ENCODE data around the gene AVPR2.

The AVPR2 gene

DNA sequence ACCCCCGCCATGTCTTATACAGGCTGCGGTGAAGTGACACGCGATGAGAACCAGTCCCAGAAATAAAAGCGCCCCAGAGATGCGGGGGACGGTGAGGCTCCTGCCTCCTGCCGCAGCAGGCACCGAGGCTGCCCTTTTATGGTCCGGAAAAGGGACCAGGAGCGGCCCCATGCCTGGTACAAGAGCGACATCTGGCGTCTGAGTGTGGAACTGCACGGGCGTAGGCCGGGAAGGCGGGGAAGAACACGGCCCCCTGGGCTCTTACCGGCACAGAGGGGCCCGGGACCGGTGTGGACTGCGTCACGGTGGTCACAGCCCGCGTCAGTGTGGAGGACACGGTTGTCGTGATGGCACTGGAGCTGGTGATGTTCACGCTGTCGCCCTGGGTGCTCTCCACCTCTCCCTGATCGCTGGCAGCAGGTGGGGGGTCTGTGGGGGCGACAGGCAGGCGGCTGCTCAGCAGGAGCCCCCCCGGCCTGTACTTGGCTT is 48.9 kb downstream of the AVPR2 start:
- TF ChIP-seq CTCF (IDR thresholded peaks at IDR 0.05) (peak; percentile 85), ZFX (IDR thresholded peaks at IDR 0.05; ENCODE audit: borderline replicate concordance) (no peak)
- H3K27ac ChIP-seq: no peak overlapping the region

GRCh38 chrX:153953892-153954557 is 49.6 kb downstream of the AVPR2 start:
- no peak for TF ChIP-seq CTCF (IDR thresholded peaks at IDR 0.05)
- H3K27ac ChIP-seq: no peak overlapping the region

GRCh38 chrX:153954558-153955227 is 50.2 kb downstream of the AVPR2 start:
- TF ChIP-seq CTCF (IDR thresholded peaks at IDR 0.05) (no peak), ZFX (IDR thresholded peaks at IDR 0.05; ENCODE audit: borderline replicate concordance) (no peak)

DNA sequence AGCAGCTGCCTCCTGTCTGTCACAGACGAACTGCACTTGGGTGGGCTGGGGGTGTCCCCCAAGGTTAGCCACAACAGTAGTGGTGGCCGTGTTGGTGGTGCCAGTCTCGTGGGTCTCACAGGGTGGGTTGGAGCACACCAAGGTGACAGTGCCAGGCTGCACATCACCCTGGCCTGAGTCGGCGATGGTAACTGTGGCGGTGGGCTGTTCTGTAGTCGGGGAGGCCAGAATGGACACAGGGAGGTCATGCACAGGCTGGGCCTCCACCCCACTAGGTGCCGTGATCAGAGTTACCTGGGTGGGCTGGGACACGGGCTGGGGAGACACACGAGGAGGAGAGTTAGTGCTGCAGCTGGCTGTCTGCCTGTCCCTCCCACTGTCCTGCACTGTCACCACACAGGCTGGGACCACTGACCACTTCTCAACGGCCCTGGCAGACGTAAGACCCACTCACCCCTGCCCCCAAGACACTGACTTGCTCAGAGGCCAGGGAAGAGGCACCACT is 50.8 kb downstream of the AVPR2 start:
- H3K27ac ChIP-seq: no peak overlapping the region
- TF ChIP-seq CTCF (IDR thresholded peaks at IDR 0.05): no peak
- no peak for TF ChIP-seq ZFX (IDR thresholded peaks at IDR 0.05; ENCODE audit: borderline replicate concordance)

More at GRCh38 chrX:153954558-153955227, 50.2 kb downstream of the AVPR2 start:
- H3K27ac ChIP-seq: no peak overlapping the region

- no peak for TF ChIP-seq CTCF (IDR thresholded peaks at IDR 0.05)
- TF ChIP-seq ZFX (IDR thresholded peaks at IDR 0.05; ENCODE audit: borderline replicate concordance): no peak
- no peak overlapping the region for H3K27ac ChIP-seq
Observed at GRCh38 chrX:153956044-153956907, 51.8 kb downstream of the AVPR2 start.

Data from 22Rv1 (cell line).